GM21528 (cell line): ENCODE measurements around the gene MFAP3L.
"Not testable (repeated sequence)": the region's sequence is repeated elsewhere in the genome, so short reads cannot be mapped to it uniquely, and the experiment has no call there.

ENCODE experiments used
- ATAC-seq: cut with Tn5 transposase; IDR thresholded peaks from one replicate; pipeline ENCODE4 v1.9.1; 2021; ENCODE audit warnings: mild to moderate bottlenecking, moderate library complexity; ENCODE audit not compliant: unreplicated experiment, low FRiP score

MFAP3L gene

GRCh38 chr4:170026253-170027021 lies at the start of gene MFAP3L:
TSS of gene MFAP3L (minus strand) at chr4:170026395. CDS start at chr4:170005877, 20,518 bp downstream.
- peak; percentile 89 for ATAC-seq

DNA sequence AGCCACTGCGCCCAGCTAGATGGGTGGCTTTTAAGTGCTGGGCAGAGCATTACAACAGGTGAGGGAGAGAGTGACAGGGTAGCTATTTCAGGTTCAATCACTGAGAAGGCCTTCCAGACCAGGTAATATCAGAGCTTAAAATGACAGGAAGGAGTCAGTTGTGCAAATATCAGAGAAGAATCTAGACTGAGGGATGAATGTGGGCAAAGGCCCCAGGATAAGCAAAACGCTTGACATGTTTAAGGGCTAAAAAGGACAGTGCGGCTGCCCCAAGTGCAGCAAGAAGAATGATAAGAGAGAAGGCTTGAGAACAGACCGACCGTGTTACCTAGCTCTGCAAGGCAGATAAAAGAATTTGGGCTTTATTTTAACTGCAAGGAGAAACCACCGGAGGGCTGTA lies 45.0 kb upstream of the MFAP3L start:
- ATAC-seq, result no peak

GRCh38 chr4:170068438-170069128 lies 42.4 kb upstream of the MFAP3L start:
- no peak for ATAC-seq

GRCh38 chr4:170059421-170059820 lies 33.2 kb upstream of the MFAP3L start:
- no peak for ATAC-seq

- no peak for ATAC-seq
Observed at GRCh38 chr4:170058826-170059225, 32.6 kb upstream of the MFAP3L start.

GRCh38 chr4:170057866-170058265 lies 31.7 kb upstream of the MFAP3L start:
- no peak for ATAC-seq

GRCh38 chr4:170052919-170053318 lies 26.7 kb upstream of the MFAP3L start:
- ATAC-seq, result no peak

DNA sequence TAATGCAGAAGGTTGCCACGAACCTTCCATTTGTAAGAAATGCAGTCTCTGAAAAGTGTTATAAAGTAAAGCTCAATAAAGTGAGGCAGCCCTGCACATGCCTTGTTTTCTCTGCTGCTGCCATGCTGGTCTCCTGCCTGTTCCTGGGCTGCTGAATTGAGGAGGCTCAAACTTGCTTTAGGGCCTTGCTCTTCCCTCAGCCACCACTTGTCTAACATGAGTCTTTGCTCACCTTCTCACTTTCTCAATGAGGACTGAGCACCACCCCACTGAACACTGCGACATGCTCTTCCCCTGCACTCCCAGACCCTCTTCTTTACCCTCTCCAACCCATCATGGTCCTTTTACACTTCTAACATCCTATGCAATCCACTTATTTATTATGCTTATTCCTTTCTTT lies 25.2 kb upstream of the MFAP3L start:
- no peak for ATAC-seq

DNA sequence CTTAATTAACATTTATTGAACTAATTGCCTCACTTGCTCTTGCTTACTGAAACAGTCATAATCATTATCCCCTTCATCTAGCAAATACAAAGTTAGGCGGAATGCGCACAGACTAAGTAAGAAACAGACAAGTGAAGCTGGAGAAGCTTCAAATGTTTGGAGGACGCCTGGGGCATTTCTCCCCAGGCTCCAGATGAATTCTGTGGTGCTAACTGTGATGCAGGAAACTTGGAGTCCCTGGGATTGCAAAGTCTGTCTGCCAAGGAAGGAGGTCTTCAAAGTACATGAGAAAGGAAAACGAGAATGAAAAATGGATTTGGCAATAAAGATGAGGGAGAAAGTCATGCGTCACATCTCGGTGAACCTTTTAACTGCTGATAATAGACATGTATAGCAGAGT lies 23.6 kb upstream of the MFAP3L start:
- no peak for ATAC-seq

GRCh38 chr4:170047771-170048354 lies 21.7 kb upstream of the MFAP3L start:
- ATAC-seq, result no peak

DNA sequence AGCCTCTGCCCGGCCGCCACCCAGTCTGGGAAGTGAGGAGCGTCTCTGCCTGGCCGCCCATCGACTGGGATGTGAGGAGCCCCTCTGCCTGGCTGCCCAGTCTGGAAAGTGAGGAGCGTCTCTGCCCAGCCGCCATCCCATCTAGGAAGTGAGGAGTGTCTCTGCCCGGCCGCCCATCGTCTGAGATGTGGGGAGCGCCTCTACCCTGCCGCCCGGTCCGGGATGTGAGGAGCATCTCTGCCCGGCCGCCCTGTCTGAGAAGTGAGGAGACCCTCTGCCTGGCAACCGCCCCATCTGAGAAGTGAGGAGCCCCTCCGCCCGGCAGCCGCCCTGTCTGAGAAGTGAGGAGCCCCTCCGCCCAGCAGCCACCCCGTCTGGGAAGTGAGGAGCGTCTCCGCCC lies 20.0 kb upstream of the MFAP3L start:
- ATAC-seq, result not testable (repeated sequence)

GRCh38 chr4:170040031-170040680 lies 14.0 kb upstream of the MFAP3L start:
- ATAC-seq, result no peak

GRCh38 chr4:170038769-170039168 lies 12.6 kb upstream of the MFAP3L start:
- no peak for ATAC-seq

GRCh38 chr4:170038232-170038631 lies 12.0 kb upstream of the MFAP3L start:
- ATAC-seq, result no peak

DNA sequence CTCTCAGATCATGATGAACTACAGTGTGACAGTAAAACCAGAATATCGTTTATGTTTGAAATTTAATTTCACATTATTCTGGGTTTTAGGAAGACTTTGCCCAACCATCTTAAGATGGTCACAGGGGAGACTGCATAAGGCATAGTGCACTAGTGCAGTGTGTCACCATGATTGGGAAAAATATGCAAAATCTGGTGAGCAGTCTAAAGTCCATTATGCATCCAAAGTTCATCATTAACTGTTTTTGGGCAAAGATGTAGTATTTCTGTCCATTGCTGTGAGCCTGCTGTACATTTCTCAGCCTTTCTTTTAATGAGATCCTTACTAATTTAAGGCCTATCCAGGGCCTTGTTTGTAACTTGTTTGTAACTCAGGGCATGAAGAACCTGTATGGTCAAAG lies 11.3 kb upstream of the MFAP3L start:
- no peak for ATAC-seq

- no peak for ATAC-seq
Observed at GRCh38 chr4:170035845-170036244, 9.7 kb upstream of the MFAP3L start.

- no peak for ATAC-seq
Observed at GRCh38 chr4:170035231-170035630, 9.0 kb upstream of the MFAP3L start.

- ATAC-seq, result no peak
Observed at GRCh38 chr4:170033999-170034398, 7.8 kb upstream of the MFAP3L start.

DNA sequence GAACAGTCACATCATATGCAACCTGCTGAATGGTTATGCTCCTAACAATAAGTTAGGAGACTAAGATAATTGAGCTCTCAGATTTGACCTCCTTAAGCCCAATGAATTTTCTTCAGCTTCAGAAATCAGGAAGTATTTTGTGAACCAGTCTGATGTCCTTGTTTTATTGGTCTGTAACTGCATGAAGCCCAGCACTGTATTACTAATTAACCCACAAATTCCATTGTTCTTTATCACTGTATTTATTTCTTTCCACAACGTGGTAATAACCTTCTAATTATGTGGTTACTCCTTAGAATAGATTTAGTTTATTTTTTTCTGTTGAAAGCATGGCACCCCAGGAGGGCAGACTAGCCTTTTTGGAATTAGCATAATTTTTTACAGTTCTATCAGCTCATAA lies 3.9 kb upstream of the MFAP3L start:
- ATAC-seq, result no peak

DNA sequence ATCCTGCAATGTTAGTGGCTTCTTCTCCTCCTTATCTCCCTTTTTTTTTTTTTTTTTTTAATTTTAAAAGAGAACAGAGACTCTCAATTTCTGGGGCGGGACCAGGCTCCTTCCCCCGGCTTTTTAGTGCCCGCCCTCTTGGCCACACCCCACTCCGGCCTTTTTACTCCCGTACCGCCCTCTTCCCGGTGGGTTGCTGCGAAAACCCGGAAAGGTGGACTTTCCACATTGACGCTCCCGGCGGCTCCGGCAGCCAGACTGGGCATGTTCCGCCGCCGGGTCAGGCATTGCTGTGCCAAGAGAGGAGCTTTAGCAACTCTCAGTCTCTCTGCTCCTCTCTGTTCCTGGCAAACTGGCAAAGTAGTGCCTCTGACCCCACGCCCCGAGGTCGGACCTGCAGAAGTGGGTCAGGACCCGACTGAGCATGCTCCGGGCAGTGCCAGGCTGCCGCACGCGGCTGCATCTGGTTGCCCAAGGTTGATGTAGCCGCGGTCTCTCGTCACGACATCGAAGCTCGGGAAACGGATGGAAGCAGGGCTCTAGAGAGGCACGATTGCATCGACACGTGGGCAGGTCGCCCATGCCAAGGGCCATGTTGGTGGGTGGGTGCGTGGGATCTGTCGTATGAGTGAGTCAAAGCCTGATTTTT lies 1.1 kb upstream of the MFAP3L start:
- peak; percentile 77 for ATAC-seq
